ENCODE measurements around the gene TUBB2B. TPM values are rescaled to one million over a fixed set of nuclear protein-coding genes. Genes with fewer than 3 reads are reported as not detected.
"Not testable (repeated sequence)": the region's sequence is repeated elsewhere in the genome, so short reads cannot be mapped to it uniquely, and the experiment has no call there.

Gene TUBB2B
- total RNA-seq, 4 donors from 2014 or later: 9.2 to 19.3 (median 13.2) TPM

DNA sequence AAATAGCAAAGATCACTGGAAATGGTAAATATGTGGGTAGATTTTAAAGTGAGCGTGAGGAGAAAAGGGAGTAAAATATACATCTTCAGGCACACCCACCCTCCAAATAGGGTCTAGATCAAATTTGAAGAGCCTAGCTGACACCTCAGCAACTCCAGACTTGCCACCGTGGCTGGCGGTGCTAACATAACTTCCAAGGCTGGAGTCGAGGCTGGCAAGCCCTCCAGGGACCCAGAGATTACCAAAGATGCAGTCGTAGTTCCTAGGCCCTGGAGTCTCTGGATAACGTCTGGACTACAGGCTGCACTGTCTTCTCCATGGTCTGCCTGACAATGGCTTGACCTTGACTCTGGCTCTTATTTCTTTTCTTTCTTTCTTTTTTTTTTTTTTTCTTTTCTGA is 22.5 kb downstream of the TUBB2B start:
- Histone ChIP-seq H3K36me3 (no peaks in the 10 kb centered on the region), H3K27me3 (no peaks in the 10 kb centered on the region), H3K4me3 (no peak overlapping the region), H3K27ac (no peak overlapping the region), H3K4me1 (peaks cover 45% of the 10 kb centered on the region), H3K9me3 (no peaks in the 10 kb centered on the region)
- WGBS: 86% methylated on average over 6 of the region's 6 CpGs
- no peak for TF ChIP-seq POLR2A (IDR thresholded peaks at IDR 0.05)
- no peak for TF ChIP-seq POLR2AphosphoS5 (IDR thresholded peaks at IDR 0.05)
- TF ChIP-seq EP300 (IDR thresholded peaks at IDR 0.05): no peak
- TF ChIP-seq, protein P1, sequence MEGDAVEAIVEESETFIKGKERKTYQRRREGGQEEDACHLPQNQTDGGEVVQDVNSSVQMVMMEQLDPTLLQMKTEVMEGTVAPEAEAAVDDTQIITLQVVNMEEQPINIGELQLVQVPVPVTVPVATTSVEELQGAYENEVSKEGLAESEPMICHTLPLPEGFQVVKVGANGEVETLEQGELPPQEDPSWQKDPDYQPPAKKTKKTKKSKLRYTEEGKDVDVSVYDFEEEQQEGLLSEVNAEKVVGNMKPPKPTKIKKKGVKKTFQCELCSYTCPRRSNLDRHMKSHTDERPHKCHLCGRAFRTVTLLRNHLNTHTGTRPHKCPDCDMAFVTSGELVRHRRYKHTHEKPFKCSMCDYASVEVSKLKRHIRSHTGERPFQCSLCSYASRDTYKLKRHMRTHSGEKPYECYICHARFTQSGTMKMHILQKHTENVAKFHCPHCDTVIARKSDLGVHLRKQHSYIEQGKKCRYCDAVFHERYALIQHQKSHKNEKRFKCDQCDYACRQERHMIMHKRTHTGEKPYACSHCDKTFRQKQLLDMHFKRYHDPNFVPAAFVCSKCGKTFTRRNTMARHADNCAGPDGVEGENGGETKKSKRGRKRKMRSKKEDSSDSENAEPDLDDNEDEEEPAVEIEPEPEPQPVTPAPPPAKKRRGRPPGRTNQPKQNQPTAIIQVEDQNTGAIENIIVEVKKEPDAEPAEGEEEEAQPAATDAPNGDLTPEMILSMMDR (IDR thresholded peaks at IDR 0.05): no peak
- DNase-seq (ENCODE audit: low spot score in 2 of 2): no peak

GRCh38 chr6:3202999-3203696 is 24.3 kb downstream of the TUBB2B start:
- 81% methylated on average over 7 of the region's 7 CpGs for WGBS
- DNase-seq (ENCODE audit: low spot score in 2 of 2): no peak
- Histone ChIP-seq H3K36me3 (no peaks in the 10 kb centered on the region), H3K9me3 (no peaks in the 10 kb centered on the region), H3K27ac (no peak overlapping the region), H3K4me1 (peaks cover 27% of the 10 kb centered on the region), H3K27me3 (no peaks in the 10 kb centered on the region), H3K4me3 (no peak overlapping the region)
- no peak for TF ChIP-seq POLR2AphosphoS5 (IDR thresholded peaks at IDR 0.05)
- no peak for TF ChIP-seq EP300 (IDR thresholded peaks at IDR 0.05)
- TF ChIP-seq, protein P1 (IDR thresholded peaks at IDR 0.05): no peak
- no peak for TF ChIP-seq POLR2A (IDR thresholded peaks at IDR 0.05)

DNA sequence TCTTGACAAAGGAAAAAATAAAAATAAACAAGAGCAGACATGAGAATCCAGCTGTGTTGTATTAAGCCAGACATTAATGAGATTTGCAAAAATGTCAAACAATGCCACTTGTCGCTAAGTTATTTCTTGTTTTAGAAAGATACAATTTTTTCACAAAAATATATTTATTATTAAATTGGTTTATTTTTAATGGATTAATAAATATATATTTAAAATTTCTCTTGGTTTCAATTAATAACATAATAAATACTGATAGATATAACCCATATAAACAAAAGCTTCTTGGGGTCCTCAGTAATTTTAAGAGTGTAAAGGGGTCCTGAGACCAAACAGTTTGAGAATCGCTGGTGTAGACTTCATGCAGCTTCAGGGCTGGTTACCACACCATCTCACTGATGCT is 26.1 kb downstream of the TUBB2B start:
- H3K4me1 ChIP-seq: peaks cover 9% of the 10 kb centered on the region
- H3K36me3 ChIP-seq: no peaks in the 10 kb centered on the region
- TF ChIP-seq, protein P1 (IDR thresholded peaks at IDR 0.05): no peak
- TF ChIP-seq POLR2A (IDR thresholded peaks at IDR 0.05) (no peak), EP300 (IDR thresholded peaks at IDR 0.05) (no peak), POLR2AphosphoS5 (IDR thresholded peaks at IDR 0.05) (no peak)
- no peaks in the 10 kb centered on the region for H3K9me3 ChIP-seq
- no peaks in the 10 kb centered on the region for H3K27me3 ChIP-seq
- no peak overlapping the region for H3K4me3 ChIP-seq
- 86% methylated on average over 2 of the region's 2 CpGs for WGBS
- no peak for DNase-seq (ENCODE audit: low spot score in 2 of 2)
- H3K27ac ChIP-seq: no peak overlapping the region

DNA sequence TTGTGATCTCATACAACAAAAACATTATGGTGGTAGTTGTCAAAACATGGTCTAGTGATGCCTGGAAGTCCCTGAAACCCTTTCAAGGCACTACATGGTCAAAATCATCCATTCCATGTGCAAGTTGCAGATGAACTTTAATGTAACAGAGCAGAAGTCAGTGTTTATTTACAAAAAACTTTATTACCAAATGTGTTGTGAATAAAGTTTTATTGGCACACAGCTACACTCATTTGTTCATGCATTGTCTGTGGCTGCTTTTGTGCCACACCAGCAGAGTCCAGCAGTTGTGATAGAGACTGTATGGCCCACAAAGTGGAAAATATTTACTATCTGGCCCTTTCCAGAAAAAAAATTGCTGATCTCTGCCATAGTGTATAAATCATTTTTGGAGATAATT is 26.8 kb downstream of the TUBB2B start:
- Histone ChIP-seq H3K27me3 (no peaks in the 10 kb centered on the region), H3K4me3 (no peak overlapping the region), H3K27ac (no peak overlapping the region), H3K4me1 (peaks cover 4% of the 10 kb centered on the region), H3K36me3 (no peaks in the 10 kb centered on the region), H3K9me3 (no peaks in the 10 kb centered on the region)
- no peak for DNase-seq (ENCODE audit: low spot score in 2 of 2)
- TF ChIP-seq POLR2A (IDR thresholded peaks at IDR 0.05) (no peak), EP300 (IDR thresholded peaks at IDR 0.05) (no peak), POLR2AphosphoS5 (IDR thresholded peaks at IDR 0.05) (no peak)
- TF ChIP-seq, protein P1 (IDR thresholded peaks at IDR 0.05): no peak

DNA sequence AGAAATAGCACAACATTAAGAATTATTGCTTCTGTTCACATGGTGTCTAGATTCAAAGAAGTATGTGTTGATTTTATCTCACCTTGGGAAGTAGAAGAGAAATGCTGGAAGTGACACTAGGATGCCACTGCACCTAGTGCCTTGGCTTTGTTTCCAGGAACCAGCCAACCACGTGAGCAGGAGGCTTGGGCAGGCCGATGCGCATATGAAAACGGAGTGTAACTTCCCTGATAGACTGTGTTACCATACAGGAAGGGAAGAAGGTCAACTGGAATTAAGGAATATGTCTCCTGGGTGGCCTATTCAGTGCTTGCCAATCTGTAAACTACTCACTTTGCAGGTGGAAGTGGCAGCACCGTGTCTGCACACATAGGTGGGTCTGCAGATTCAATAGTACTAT is 28.1 kb downstream of the TUBB2B start:
- 90% methylated on average over 5 of the region's 5 CpGs for WGBS
- no peak for DNase-seq (ENCODE audit: low spot score in 2 of 2)
- no peaks in the 10 kb centered on the region for H3K4me1 ChIP-seq
- no peak overlapping the region for H3K27ac ChIP-seq
- no peaks in the 10 kb centered on the region for H3K27me3 ChIP-seq
- no peak for TF ChIP-seq POLR2A (IDR thresholded peaks at IDR 0.05)
- H3K4me3 ChIP-seq: no peak overlapping the region
- no peaks in the 10 kb centered on the region for H3K36me3 ChIP-seq
- no peaks in the 10 kb centered on the region for H3K9me3 ChIP-seq

- 86% methylated on average over 3 of the region's 5 CpGs for WGBS
- not testable (repeated sequence) for H3K9me3 ChIP-seq; DNase-seq (ENCODE audit: low spot score in 2 of 2); H3K27me3 ChIP-seq; H3K4me3 ChIP-seq; H3K36me3 ChIP-seq; H3K4me1 ChIP-seq; H3K27ac ChIP-seq
Measured at GRCh38 chr6:3197734-3198133, 29.7 kb downstream of the TUBB2B start.

Measured in suprapubic skin (tissue), 4 donors.